MG63 (cell line): ENCODE data around the gene DECR2. TPM values are rescaled to one million over a fixed set of nuclear protein-coding genes. Genes with fewer than 3 reads are reported as not detected.
"Not testable (repeated sequence)": the region's sequence is repeated elsewhere in the genome, so short reads cannot be mapped to it uniquely, and the experiment has no call there.

ENCODE experiments used
- DNase-seq: peaks from one replicate; pipeline ENCODE4 v3.0.0-alpha.2; 2020
- H3K27me3 ChIP-seq: fragments of 250-450 bp; sonication (Bioruptor Pico); 2 replicates; pipeline ENCODE4 v1.5.1; 2020; ENCODE audit warnings: mild to moderate bottlenecking, moderate library complexity
- H3K36me3 ChIP-seq: fragments of 250-450 bp; sonication (Bioruptor Pico); 2 replicates; pipeline ENCODE4 v1.5.1; 2020; ENCODE audit warnings: mild to moderate bottlenecking, moderate library complexity
- H3K4me3 ChIP-seq: fragments of 250-450 bp; sonication (Bioruptor Pico); 2 replicates; pipeline ENCODE4 v1.5.1; 2020; ENCODE audit warnings: mild to moderate bottlenecking, moderate library complexity
- H3K9me3 ChIP-seq: fragments of 250-450 bp; sonication (Bioruptor Pico); 2 replicates; pipeline ENCODE4 v1.5.1; 2020; ENCODE audit warnings: mild to moderate bottlenecking, moderate library complexity
- total RNA-seq: library from RNA; depleted of rRNA; stranded (reverse); fragments of >200 nt; shearing (Covaris generic); gene quantifications from 2 replicates; pipeline ENCODE4 v1.2.3, GENCODE V29; 2014; ENCODE audit warnings: low replicate concordance; rRNA removed

DECR2 gene
- total RNA-seq: 31.6 and 37.1 TPM in 2 replicates

GRCh38 chr16:401468-402348 is at the start of gene DECR2:
TSS of gene DECR2 (plus strand) at chr16:401885. CDS start at chr16:401964, 79 bp downstream.
- H3K9me3 ChIP-seq: no peaks in the 10 kb centered on the region
- DNase-seq: peak; percentile 95
- H3K36me3 ChIP-seq: peaks cover 38% of the 10 kb centered on the region
- H3K27me3 ChIP-seq: no peaks in the 10 kb centered on the region
- peak within 1 kb of the TSS; percentile 95 for H3K4me3 ChIP-seq

- Histone ChIP-seq H3K9me3 (no peaks in the 10 kb centered on the region), H3K27me3 (no peaks in the 10 kb centered on the region), H3K36me3 (peaks cover 28% of the 10 kb centered on the region), H3K4me3 (peak within 1 kb of the TSS; percentile 72)
- DNase-seq: peak; percentile 99
Measured at GRCh38 chr16:352547-353403, 48.9 kb upstream of the DECR2 start, which contains the start of gene AXIN1. TSS of gene AXIN1 (minus strand) at chr16:352723. CDS start at chr16:347025, 5,698 bp downstream.

GRCh38 chr16:353404-354290 is 48.0 kb upstream of the DECR2 start:
- Histone ChIP-seq H3K36me3 (peaks cover 20% of the 10 kb centered on the region), H3K4me3 (peak overlapping the region; percentile 34), H3K9me3 (no peaks in the 10 kb centered on the region), H3K27me3 (no peaks in the 10 kb centered on the region)
- DNase-seq: no peak

- H3K36me3 ChIP-seq: peaks cover 16% of the 10 kb centered on the region
- H3K4me3 ChIP-seq: no peak overlapping the region
- DNase-seq: no peak
- H3K27me3 ChIP-seq: no peaks in the 10 kb centered on the region
- no peaks in the 10 kb centered on the region for H3K9me3 ChIP-seq
Measured at GRCh38 chr16:354291-354881, 47.3 kb upstream of the DECR2 start.

GRCh38 chr16:354971-355461 is 46.7 kb upstream of the DECR2 start:
- no peak overlapping the region for H3K4me3 ChIP-seq
- DNase-seq: no peak
- H3K27me3 ChIP-seq: no peaks in the 10 kb centered on the region
- peaks cover 10% of the 10 kb centered on the region for H3K36me3 ChIP-seq
- no peaks in the 10 kb centered on the region for H3K9me3 ChIP-seq

GRCh38 chr16:356741-357140 is 44.9 kb upstream of the DECR2 start:
- no peak for DNase-seq
- no peak overlapping the region for H3K4me3 ChIP-seq
- no peaks in the 10 kb centered on the region for H3K9me3 ChIP-seq
- no peaks in the 10 kb centered on the region for H3K36me3 ChIP-seq
- H3K27me3 ChIP-seq: no peaks in the 10 kb centered on the region

GRCh38 chr16:359067-359763 is 42.5 kb upstream of the DECR2 start:
- DNase-seq: no peak
- Histone ChIP-seq H3K4me3 (no peak overlapping the region), H3K9me3 (no peaks in the 10 kb centered on the region), H3K27me3 (no peaks in the 10 kb centered on the region), H3K36me3 (no peaks in the 10 kb centered on the region)

GRCh38 chr16:359871-360697 is 41.6 kb upstream of the DECR2 start:
- Histone ChIP-seq H3K9me3 (no peaks in the 10 kb centered on the region), H3K27me3 (no peaks in the 10 kb centered on the region), H3K36me3 (no peaks in the 10 kb centered on the region), H3K4me3 (no peak overlapping the region)
- DNase-seq: no peak

GRCh38 chr16:360698-361336 is 40.9 kb upstream of the DECR2 start:
- no peak for DNase-seq
- Histone ChIP-seq H3K27me3 (no peaks in the 10 kb centered on the region), H3K9me3 (no peaks in the 10 kb centered on the region), H3K36me3 (no peaks in the 10 kb centered on the region), H3K4me3 (no peak overlapping the region)

- H3K27me3 ChIP-seq: no peaks in the 10 kb centered on the region
- H3K36me3 ChIP-seq: peaks cover under 1% of the 10 kb centered on the region
- no peaks in the 10 kb centered on the region for H3K9me3 ChIP-seq
- no peak overlapping the region for H3K4me3 ChIP-seq
- no peak for DNase-seq
Measured at GRCh38 chr16:361341-361871, 40.3 kb upstream of the DECR2 start.

GRCh38 chr16:361872-362701 is 39.6 kb upstream of the DECR2 start:
- Histone ChIP-seq H3K36me3 (peaks cover 7% of the 10 kb centered on the region), H3K9me3 (no peaks in the 10 kb centered on the region), H3K27me3 (no peaks in the 10 kb centered on the region), H3K4me3 (no peak overlapping the region)
- peak; percentile 55 for DNase-seq

GRCh38 chr16:362702-362999 is 39.0 kb upstream of the DECR2 start:
- H3K9me3 ChIP-seq: not testable (repeated sequence)

GRCh38 chr16:363110-363765 is 38.4 kb upstream of the DECR2 start:
- H3K36me3 ChIP-seq: peaks cover 17% of the 10 kb centered on the region
- no peak for DNase-seq
- no peak overlapping the region for H3K4me3 ChIP-seq
- no peaks in the 10 kb centered on the region for H3K9me3 ChIP-seq
- H3K27me3 ChIP-seq: no peaks in the 10 kb centered on the region

More at GRCh38 chr16:362702-362999, 39.0 kb upstream of the DECR2 start:
- H3K4me3 ChIP-seq, DNase-seq, H3K27me3 ChIP-seq: not testable (repeated sequence)
- peaks cover 13% of the 10 kb centered on the region for H3K36me3 ChIP-seq
